HG03103 (cell line): ENCODE measurements around the gene HPCAL1.
"Not testable (repeated sequence)": the region's sequence is repeated elsewhere in the genome, so short reads cannot be mapped to it uniquely, and the experiment has no call there.

Experiments used
- ATAC-seq: cut with Tn5 transposase; IDR thresholded peaks from one replicate; pipeline ENCODE4 v1.9.1; 2021; ENCODE audit warnings: low read depth; ENCODE audit not compliant: unreplicated experiment

HPCAL1 gene

GRCh38 chr2:10433947-10434885, 131.5 kb downstream of the HPCAL1 start:
- no peak for ATAC-seq

GRCh38 chr2:10434886-10435819, 132.4 kb downstream of the HPCAL1 start:
- no peak for ATAC-seq

GRCh38 chr2:10435820-10436204, 133.1 kb downstream of the HPCAL1 start:
- no peak for ATAC-seq

- no peak for ATAC-seq
Observed at GRCh38 chr2:10436583-10437110, 133.9 kb downstream of the HPCAL1 start.

DNA sequence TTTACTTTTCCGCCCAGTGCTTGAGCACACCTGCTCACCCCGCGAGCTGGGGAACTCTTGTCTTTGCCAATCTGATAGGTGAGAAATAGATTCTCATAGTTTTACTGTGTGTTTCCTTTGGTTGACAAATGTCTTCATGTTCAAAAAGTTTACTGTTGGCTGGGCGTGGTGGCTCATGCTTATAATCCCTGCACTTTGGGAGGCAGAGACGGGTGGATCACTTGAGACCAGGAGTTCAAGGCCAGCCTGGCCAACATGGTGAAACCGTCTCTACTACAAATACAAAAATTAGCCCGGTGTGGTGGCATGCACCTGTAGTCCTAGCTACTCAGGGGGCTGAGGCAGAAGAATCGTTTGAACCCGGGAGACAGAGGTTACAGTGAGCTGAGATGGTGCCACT, 135.1 kb downstream of the HPCAL1 start:
- no peak for ATAC-seq

- no peak for ATAC-seq
Observed at GRCh38 chr2:10438688-10439087, 136.0 kb downstream of the HPCAL1 start.

DNA sequence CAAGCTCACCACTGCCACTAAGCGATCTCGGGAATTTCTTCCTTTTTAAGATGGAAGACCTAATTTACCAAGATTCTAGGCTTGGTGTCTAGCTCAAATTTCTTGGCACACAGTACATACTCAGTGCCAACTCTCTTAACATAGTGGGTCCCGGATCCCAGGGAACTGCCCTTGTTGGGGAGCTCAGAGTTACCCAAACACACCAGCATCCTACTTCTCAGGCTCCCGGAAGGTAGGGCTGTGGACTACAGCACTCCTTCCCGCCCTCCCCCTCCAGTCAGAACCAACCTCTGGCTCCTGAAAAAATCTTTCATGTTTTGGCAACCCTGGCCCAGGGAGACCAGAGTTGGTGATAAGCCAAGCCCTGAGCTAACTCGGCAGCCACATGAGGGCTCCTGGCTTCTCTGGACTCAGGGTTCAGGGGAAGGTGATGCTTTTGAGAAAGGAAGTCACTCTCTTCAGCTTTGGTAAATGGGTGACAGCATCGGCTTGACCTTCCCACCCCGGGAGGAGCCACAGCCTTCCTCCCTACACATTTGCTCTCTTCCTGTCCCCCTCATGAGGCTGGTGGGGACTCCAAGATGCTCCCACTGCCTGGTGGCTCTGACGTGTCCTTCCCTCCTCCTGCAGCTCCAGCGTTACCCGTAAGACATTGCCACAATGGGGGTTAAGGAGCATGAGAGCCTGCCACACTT, 136.6 kb downstream of the HPCAL1 start:
- ATAC-seq: no peak

GRCh38 chr2:10439971-10440370, 137.3 kb downstream of the HPCAL1 start:
- ATAC-seq: no peak

DNA sequence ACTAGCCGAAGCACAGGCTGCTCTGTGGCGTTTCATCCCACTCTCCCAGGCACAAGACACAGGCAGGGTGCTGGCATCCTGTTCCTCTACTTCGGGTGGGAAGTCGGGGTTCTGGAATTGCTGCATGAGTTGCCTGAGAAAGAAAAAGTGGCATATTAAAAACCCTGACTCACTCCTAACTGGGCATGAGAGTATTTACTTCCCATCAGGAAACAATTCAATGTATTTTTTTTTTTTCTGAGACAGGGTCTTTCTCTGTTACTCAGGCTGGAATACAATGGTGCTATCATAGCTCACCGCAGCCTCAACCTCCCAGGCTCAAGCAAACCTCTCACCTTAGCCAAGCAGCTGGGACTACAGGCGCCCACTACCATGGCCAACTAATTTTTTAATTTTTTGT, 138.0 kb downstream of the HPCAL1 start:
- no peak for ATAC-seq

GRCh38 chr2:10441948-10442347, 139.2 kb downstream of the HPCAL1 start:
- ATAC-seq: no peak

DNA sequence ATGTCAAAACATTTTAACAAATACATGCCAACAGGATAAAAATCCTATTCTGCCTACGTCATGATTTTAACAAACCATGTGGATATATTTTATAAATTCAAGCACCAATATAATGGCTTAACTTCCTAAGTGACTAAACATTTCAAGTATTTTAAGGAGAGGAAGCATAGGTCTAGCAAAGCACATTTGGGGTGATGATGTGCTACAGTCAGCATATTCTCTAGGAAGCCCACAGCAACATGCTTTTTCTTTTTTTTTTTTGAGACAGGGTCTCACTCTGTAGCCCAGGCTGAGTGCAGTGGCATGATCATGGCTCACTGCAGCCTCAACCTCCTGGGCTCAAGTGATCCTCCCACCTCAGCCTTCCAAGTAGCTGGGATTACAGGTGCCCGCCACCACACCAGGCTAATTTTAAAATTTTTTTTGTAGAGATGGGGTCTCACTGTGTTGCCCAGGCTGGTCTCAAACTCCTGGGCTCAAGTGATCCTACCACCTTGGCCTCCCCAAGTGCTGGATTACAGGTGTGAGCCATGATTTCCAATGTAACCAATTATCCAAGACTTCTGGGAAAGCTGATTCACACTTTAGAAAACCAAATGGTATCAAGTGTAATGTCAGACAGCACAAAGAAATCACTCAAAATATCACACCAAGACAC, 139.9 kb downstream of the HPCAL1 start:
- ATAC-seq: not testable (repeated sequence)

DNA sequence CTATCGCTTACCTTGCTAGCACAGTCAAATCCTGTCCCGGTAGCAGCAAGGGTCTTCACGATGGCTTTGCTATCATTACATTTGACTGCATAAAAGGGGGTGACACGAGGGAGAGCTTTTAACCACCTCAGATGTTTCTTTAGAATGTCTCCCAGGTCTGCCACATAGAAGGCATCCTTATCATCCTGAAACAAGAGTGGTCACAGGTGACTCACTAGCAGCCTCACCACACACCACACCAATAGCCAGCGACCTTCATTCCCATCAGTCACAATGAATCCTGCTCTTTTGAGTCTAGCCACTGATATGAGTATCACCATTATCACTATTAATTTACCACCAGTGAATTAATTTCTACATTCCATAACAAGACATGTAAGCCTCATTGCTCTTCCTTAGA, 141.8 kb downstream of the HPCAL1 start:
- no peak for ATAC-seq

DNA sequence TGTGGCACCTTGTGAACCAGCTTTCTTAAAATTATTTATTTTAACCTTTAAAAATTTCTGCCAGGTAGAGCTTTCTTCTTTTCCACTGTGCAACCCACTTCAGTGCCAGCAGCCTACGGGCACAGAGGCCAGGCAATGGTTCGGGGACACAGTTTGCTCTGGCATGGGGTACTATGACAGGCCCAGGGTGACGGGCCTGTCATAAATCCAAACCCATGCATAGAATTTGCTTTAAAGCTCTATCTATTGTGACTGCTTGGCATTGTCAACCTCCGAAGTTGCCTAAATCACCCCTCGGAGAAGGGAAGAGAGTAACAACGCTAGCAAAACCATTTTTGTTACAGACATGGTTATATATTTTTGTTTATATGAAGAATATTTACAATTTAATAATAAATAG, 143.9 kb downstream of the HPCAL1 start:
- ATAC-seq: no peak

DNA sequence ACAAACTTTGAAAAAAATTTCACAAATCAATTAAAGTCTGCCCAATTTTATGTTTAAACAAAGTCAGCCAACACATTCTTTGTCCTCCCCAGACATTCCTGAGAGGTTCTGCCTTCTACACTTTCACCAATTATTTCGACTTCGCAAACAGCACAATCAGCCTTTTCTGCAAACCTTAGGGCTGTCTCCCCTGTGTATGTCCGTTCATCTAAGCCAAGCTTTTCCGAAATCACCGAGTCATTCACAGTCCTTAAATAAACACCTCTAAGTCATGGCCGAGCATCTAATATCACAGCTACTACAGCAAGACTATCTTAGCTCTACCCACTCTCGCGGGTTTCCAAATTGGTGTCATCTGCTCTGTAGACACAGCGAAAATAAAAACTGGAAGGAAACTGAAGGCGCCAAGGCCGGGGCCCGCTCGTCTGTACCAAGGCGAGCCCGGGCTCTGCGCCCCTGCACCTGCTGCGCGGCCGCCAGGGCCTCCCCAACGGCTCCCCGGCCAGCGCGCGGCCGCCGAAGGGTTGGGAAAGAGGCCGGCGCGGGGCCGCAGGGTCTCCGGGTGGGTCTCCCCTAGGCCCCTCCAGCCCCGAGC, 144.7 kb downstream of the HPCAL1 start:
- peak; percentile 21 for ATAC-seq

DNA sequence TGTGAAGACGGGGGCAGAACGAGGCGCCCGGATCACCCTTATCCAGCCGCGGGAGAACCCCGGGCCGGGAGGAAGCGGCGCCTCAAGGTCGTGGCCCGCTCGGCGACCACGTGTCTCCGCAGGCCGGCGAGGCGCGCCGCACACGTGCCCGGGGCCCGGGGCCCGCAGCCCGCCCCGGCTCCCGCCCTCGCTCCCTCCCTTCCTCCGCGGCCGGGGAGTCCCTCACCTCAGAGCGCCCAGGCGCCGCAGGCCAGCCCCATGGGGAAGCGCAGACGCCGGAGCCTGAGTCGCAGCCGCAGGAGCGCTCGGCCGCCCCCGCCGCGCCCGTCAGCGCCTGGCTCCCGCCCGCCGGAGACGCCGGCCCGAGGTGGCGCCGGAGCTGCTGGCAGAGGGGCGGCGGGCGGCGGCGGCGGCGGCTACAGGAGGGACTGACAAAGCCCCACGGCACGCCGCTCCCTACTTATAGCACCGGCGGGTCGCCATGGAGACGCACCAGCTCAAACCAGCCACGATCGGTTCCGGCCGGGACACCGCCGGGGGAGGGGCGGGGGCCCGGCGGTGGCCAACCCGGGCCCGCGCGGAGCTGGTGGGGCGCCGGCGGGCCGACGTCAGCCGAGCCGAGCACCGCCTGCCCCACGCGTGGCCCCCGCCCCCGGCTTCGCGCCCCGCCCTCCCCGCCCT, 145.3 kb downstream of the HPCAL1 start, which contains the start of gene ODC1:
Gene ODC1 (minus strand): TSS at position 433 of the 681 bp plus-strand sequence. CDS start 3,295 bp downstream, outside the sequence.
- peak; percentile 61 for ATAC-seq

DNA sequence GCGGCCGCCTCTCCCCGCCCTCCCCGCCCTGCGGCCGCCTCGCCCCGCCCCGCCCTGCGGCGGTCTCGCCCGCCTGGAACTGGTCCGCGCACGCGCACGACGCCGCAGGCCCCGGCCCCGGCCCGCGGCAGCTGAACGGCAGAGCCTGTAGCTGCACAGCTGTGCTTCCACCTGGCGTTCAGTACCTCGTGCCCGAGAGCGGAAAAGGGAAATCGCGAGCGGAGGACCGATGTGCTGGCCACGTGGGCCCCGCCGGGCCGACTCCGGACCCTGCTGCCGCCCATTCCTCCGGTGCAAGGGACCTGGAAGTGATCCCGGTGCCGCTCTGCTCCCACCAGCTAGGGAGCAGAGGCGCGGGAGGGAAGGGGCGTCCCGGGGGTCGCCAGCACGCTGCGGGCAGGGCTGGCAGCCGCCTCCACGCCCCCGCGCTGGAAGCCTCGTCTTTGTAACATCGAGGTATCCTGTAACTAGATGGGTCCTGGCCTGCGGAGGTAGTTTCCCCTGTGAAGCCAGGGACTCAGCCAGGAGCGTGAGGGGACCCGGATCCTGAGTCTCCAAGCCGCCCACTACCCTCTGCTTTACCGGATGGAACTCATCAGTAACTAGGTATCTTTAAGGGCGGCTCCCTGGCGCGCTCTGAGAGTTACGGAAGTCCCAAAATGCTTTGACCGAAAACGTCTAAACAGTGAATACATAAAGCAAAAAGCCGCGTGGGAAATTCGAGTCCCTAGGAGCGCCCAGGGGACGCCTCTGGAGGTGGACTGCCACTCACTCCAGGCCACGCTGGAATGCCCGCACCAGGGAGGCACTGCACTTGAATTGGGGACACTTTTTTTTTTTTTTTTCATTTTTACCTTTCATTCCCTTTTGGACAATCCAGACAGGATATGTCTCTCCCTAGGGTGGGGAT, 146.1 kb downstream of the HPCAL1 start:
- peak; percentile 46 for ATAC-seq

GRCh38 chr2:10449486-10449831, 146.8 kb downstream of the HPCAL1 start:
- no peak for ATAC-seq
